HepG2 (cell line): Measurements from ENCODE around the gene SLC2A4. TPM values are rescaled to one million over a fixed set of nuclear protein-coding genes. Genes with fewer than 3 reads are reported as not detected.
A peak's percentile ranks its signal among the peaks of the same experiment; 100 is the strongest.

ENCODE experiments used
- AGO1 ChIP-seq: fragments of 200-400 bp; formaldehyde crosslinking; IDR thresholded peaks from 2 replicates; pipeline ENCODE4 v1.6.1; 2017; ENCODE audit warnings: mild to moderate bottlenecking, low read depth, low read length, moderate library complexity; ENCODE audit not compliant: poor library complexity, severe bottlenecking
- FIP1L1 ChIP-seq: fragments of 200-400 bp; formaldehyde crosslinking; IDR thresholded peaks from 2 replicates; pipeline ENCODE4 v1.6.1; 2018; ENCODE audit warnings: low read depth, mild to moderate bottlenecking, low read length, moderate library complexity, borderline replicate concordance; ENCODE audit not compliant: insufficient read depth
- RAD51 ChIP-seq: fragments of 450-650 bp; IDR thresholded peaks from 2 replicates; pipeline ENCODE4 v1.6.1; 2016; ENCODE audit warnings: borderline replicate concordance
- RELA ChIP-seq: sonication (generic); formaldehyde crosslinking; IDR thresholded peaks from 2 replicates; pipeline ENCODE4 v1.4.0; 2020; ENCODE audit warnings: missing genetic modification reagents
- RXRB ChIP-seq: IDR thresholded peaks from 2 replicates; pipeline ENCODE4 v1.6.1; 2016; ENCODE audit warnings: borderline replicate concordance, missing genetic modification reagents, missing compliant biosample characterization
- TFDP1 ChIP-seq: IDR thresholded peaks from 2 replicates; pipeline ENCODE4 v1.6.1; 2016; ENCODE audit warnings: missing compliant biosample characterization, missing genetic modification reagents, borderline replicate concordance
- ZBTB7B ChIP-seq: sonication (generic); formaldehyde crosslinking; IDR thresholded peaks from 2 replicates; pipeline ENCODE4 v1.4.0; 2020; ENCODE audit warnings: missing genetic modification reagents
- ZNF138 ChIP-seq: sonication (generic); formaldehyde crosslinking; IDR thresholded peaks from 2 replicates; pipeline ENCODE4 v1.5.0; 2020; ENCODE audit warnings: mild to moderate bottlenecking, low read depth, missing genetic modification reagents
- ZNF20 ChIP-seq: sonication (generic); formaldehyde crosslinking; IDR thresholded peaks from 2 replicates; pipeline ENCODE4 v1.4.0; 2020; ENCODE audit warnings: mild to moderate bottlenecking, moderate library complexity, missing genetic modification reagents
- ZNF230 ChIP-seq: sonication (generic); formaldehyde crosslinking; IDR thresholded peaks from 2 replicates; pipeline ENCODE4 v1.4.0; 2020; ENCODE audit warnings: mild to moderate bottlenecking, missing genetic modification reagents
- ZNF234 ChIP-seq: sonication (generic); formaldehyde crosslinking; conservative IDR thresholded peaks from 2 replicates; pipeline ENCODE4 v1.5.1; 2020; ENCODE audit warnings: mild to moderate bottlenecking, missing genetic modification reagents
- ZNF460 ChIP-seq: sonication (generic); formaldehyde crosslinking; IDR thresholded peaks from 2 replicates; pipeline ENCODE4 v1.5.1; 2020; ENCODE audit warnings: missing genetic modification reagents, mild to moderate bottlenecking, borderline replicate concordance
- ZNF484 ChIP-seq: sonication (generic); formaldehyde crosslinking; IDR thresholded peaks from 2 replicates; pipeline ENCODE4 v1.5.1; 2020; ENCODE audit warnings: mild to moderate bottlenecking, low read depth, missing genetic modification reagents, borderline replicate concordance
- ZNF562 ChIP-seq: sonication (generic); formaldehyde crosslinking; IDR thresholded peaks from 2 replicates; pipeline ENCODE4 v1.8.0; 2022; ENCODE audit warnings: missing genetic modification reagents, borderline replicate concordance
- polyA plus RNA-seq, 8 experiments: library from polyadenylated mRNA; depleted of rRNA in 3 of 8; stranded (reverse) in 7 of 8; unstranded in 1 of 8; fragments of >200 nt; fragmentation: Illumina TruSeq in 4 of 8; extraction: Trizol in 4 of 8; gene quantifications; 2 replicates each; pipeline versions ENCODE4 v1.2.1 to v1.2.3, GENCODE V29; 2011 to 2016; ENCODE audit warnings: low read depth in 4 of 8, missing spikeins in 1 of 8, mixed read lengths in 1 of 8; ENCODE audit not compliant: insufficient read depth in 1 of 8
- total RNA-seq, 5 experiments: library from RNA; depleted of rRNA; stranded (reverse); fragments of >200 nt; fragmentation: Illumina TruSeq; extraction: Trizol; gene quantifications; 2 replicates each; pipeline ENCODE4 v1.2.3, GENCODE V29; 2016; ENCODE audit warnings: low read depth in 1 of 5
- TF ChIP-seq, protein P1 (sequence below), 2 experiments: sonication (generic) in 1 of 2; formaldehyde crosslinking in 1 of 2; IDR thresholded peaks; 2 replicates each; pipeline versions ENCODE4 v1.4.0 to v1.6.1; 2016 to 2020; ENCODE audit warnings: borderline replicate concordance in 1 of 2, low read depth in 1 of 2, mild to moderate bottlenecking in 1 of 2, missing genetic modification reagents in 1 of 2
- TF ChIP-seq, protein P2 (sequence below): sonication (generic); formaldehyde crosslinking; IDR thresholded peaks from 2 replicates; pipeline ENCODE4 v1.8.0; 2022; ENCODE audit warnings: missing genetic modification reagents, mild to moderate bottlenecking, borderline replicate concordance
- TF ChIP-seq, protein P3 (sequence below): sonication (generic); formaldehyde crosslinking; IDR thresholded peaks from 2 replicates; pipeline ENCODE4 v1.5.0; 2020; ENCODE audit warnings: missing genetic modification reagents
- TF ChIP-seq, protein P4 (sequence below): sonication (generic); IDR thresholded peaks from 2 replicates; pipeline ENCODE4 v1.6.1; 2016; ENCODE audit warnings: low read depth, borderline replicate concordance

The SLC2A4 gene
- total and polyA plus RNA-seq, 2 of the 13 experiments (the other 11 are each of a cell fraction or from before 2014, with no cell fraction given), result 4.9 to 5.8 TPM

DNA sequence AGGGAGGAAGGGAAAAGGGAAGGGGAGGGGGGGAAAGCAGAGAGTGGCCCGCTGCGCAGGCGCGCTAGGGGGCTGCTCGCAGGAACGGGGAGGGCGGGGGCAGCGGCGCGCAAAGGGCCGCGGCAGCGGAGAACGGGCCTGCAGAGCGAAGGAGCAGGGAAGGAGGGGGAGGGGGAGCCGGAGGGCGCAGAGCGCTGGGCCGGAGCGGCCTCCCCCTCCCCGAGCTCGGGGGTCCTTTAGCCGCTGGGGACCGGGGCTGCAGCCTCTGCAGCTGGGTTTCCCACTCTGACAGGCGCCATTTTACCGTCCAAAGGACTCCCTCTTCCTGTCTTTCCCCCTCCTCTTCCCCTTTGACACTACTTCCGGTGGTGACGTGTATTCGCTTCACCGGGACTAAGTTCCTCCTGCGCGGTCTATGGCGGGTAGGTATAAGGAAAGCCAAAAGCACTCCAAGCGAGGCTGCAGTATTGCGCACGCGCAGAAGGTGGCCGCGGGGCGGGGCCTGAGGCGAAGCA lies 29.8 kb upstream of the SLC2A4 start, which contains the start of gene CTDNEP1 (continued):
- TF ChIP-seq TFDP1 (CRISPR knock-in tag) (peak; percentile 63; the same call in 1 of the 2 replicates), ZNF484 (CRISPR knock-in tag) (no peak), RXRB (CRISPR knock-in tag) (no peak), ZNF230 (CRISPR knock-in tag) (no peak), RAD51 (no peak), ZNF138 (CRISPR knock-in tag) (no peak), ZNF562 (CRISPR knock-in tag) (no peak), ZBTB7B (CRISPR knock-in tag) (no peak), ZNF460 (CRISPR knock-in tag) (no peak), AGO1 (no peak), FIP1L1 (no peak), RELA (CRISPR knock-in tag) (0 out of 2 replicates have a peak, but pooled peaks have one; percentile 21), ZNF20 (CRISPR knock-in tag) (no peak), ZNF234 (CRISPR knock-in tag) (no peak)
- TF ChIP-seq, protein P1, sequence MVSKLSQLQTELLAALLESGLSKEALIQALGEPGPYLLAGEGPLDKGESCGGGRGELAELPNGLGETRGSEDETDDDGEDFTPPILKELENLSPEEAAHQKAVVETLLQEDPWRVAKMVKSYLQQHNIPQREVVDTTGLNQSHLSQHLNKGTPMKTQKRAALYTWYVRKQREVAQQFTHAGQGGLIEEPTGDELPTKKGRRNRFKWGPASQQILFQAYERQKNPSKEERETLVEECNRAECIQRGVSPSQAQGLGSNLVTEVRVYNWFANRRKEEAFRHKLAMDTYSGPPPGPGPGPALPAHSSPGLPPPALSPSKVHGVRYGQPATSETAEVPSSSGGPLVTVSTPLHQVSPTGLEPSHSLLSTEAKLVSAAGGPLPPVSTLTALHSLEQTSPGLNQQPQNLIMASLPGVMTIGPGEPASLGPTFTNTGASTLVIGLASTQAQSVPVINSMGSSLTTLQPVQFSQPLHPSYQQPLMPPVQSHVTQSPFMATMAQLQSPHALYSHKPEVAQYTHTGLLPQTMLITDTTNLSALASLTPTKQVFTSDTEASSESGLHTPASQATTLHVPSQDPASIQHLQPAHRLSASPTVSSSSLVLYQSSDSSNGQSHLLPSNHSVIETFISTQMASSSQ (IDR thresholded peaks at IDR 0.05; ENCODE audit: low read depth), result no peak
- TF ChIP-seq, protein P1 (CRISPR knock-in tag; IDR thresholded peaks at IDR 0.05; ENCODE audit: borderline replicate concordance), result no peak
- TF ChIP-seq, protein P2, sequence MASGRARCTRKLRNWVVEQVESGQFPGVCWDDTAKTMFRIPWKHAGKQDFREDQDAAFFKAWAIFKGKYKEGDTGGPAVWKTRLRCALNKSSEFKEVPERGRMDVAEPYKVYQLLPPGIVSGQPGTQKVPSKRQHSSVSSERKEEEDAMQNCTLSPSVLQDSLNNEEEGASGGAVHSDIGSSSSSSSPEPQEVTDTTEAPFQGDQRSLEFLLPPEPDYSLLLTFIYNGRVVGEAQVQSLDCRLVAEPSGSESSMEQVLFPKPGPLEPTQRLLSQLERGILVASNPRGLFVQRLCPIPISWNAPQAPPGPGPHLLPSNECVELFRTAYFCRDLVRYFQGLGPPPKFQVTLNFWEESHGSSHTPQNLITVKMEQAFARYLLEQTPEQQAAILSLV (CRISPR knock-in tag), result no peak
- TF ChIP-seq, protein P3, sequence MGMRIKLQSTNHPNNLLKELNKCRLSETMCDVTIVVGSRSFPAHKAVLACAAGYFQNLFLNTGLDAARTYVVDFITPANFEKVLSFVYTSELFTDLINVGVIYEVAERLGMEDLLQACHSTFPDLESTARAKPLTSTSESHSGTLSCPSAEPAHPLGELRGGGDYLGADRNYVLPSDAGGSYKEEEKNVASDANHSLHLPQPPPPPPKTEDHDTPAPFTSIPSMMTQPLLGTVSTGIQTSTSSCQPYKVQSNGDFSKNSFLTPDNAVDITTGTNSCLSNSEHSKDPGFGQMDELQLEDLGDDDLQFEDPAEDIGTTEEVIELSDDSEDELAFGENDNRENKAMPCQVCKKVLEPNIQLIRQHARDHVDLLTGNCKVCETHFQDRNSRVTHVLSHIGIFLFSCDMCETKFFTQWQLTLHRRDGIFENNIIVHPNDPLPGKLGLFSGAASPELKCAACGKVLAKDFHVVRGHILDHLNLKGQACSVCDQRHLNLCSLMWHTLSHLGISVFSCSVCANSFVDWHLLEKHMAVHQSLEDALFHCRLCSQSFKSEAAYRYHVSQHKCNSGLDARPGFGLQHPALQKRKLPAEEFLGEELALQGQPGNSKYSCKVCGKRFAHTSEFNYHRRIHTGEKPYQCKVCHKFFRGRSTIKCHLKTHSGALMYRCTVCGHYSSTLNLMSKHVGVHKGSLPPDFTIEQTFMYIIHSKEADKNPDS (CRISPR knock-in tag), result no peak
- TF ChIP-seq, protein P4, sequence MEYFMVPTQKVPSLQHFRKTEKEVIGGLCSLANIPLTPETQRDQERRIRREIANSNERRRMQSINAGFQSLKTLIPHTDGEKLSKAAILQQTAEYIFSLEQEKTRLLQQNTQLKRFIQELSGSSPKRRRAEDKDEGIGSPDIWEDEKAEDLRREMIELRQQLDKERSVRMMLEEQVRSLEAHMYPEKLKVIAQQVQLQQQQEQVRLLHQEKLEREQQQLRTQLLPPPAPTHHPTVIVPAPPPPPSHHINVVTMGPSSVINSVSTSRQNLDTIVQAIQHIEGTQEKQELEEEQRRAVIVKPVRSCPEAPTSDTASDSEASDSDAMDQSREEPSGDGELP, result 0 out of 2 replicates have a peak, but pooled peaks have one; percentile 29
